Transverse colon (tissue), 4 donors: ENCODE data around the gene TCFL5. TPM values are rescaled to one million over a fixed set of nuclear protein-coding genes. Genes with fewer than 3 reads are reported as not detected.
A peak's percentile ranks its signal among the peaks of the same experiment; 100 is the strongest.

Experiments
- DNase-seq: peaks from one replicate; pipeline ENCODE4 v3.0.0-alpha.2; 2019
- H3K27ac ChIP-seq, 4 donors: fragments of 200-600 bp; sonication (generic); 2 replicates each; pipeline ENCODE4 v1.5.1; 2016 to 2018; ENCODE audit warnings: inconsistent platforms in 4 of 4
- H3K27me3 ChIP-seq: fragments of 200-600 bp; sonication (generic); 2 replicates; pipeline ENCODE4 v1.5.1; 2017; ENCODE audit warnings: inconsistent platforms
- H3K36me3 ChIP-seq, 4 donors: fragments of 200-600 bp; sonication (generic); 2 replicates each; pipeline ENCODE4 v1.5.1; 2017 to 2019; ENCODE audit warnings: inconsistent platforms in 4 of 4
- H3K4me1 ChIP-seq, 4 donors: fragments of 200-600 bp; sonication (generic); 2 replicates each; pipeline ENCODE4 v1.5.1; 2017 to 2020; ENCODE audit warnings: inconsistent platforms in 4 of 4
- H3K4me3 ChIP-seq, 4 donors: fragments of 200-600 bp; sonication (generic); 1 replicate in 1 of 4; 2 replicates in 3 of 4; pipeline versions ENCODE4 v1.5.1 to v1.6.1; 2017 to 2019; ENCODE audit warnings: inconsistent platforms in 4 of 4
- H3K9me3 ChIP-seq, 2 donors: fragments of 200-600 bp; sonication (generic); 2 replicates each; pipeline ENCODE4 v1.5.1; 2017 to 2019; ENCODE audit warnings: inconsistent platforms in 2 of 2
- EP300 ChIP-seq: sonication (generic); formaldehyde crosslinking; IDR thresholded peaks from one replicate; pipeline ENCODE4 v1.6.1; 2017; ENCODE audit warnings: antibody characterized with exemption, low read depth
- POLR2A ChIP-seq: fragments of 450-650 bp; IDR thresholded peaks from one replicate; pipeline ENCODE4 v1.6.1; 2016; ENCODE audit warnings: antibody characterized with exemption, mild to moderate bottlenecking, moderate library complexity
- POLR2AphosphoS5 ChIP-seq, 3 donors: sonication (generic); formaldehyde crosslinking; IDR thresholded peaks; one replicate each; pipeline ENCODE4 v1.6.1; 2016; ENCODE audit warnings: antibody characterized with exemption in 3 of 3
- WGBS, 2 donors: methylation state at CpG; one replicate each; pipeline ENCODE4 v1.1.5; 2018; ENCODE audit warnings: low coverage in 1 of 2; 5-methylcytosine and 5-hydroxymethylcytosine counted together
- in situ Hi-C, 4 donors: fragments of 200-750 bp; cut with MboI; loops; one replicate each; pipeline versions ENCODE4 v1.15.0 to v1.15.1; 2017; ENCODE audit warnings: low sequenced_read_pairs in 3 of 4, low pct_ligation_motif_present in 1 of 4, low pct_unique_long_range_greater_than_20kb in 1 of 4
- intact Hi-C: fragments of 100-400 bp; cut with DNase I; formaldehyde crosslinking; loops from one replicate; pipeline ENCODE4 v1.15.1; 2023; ENCODE audit warnings: low total_unique reads
- total RNA-seq, 4 donors: library from RNA; depleted of rRNA; stranded (reverse); fragments of >200 nt; gene quantifications; one replicate each; pipeline ENCODE4 v1.1.0, GENCODE V29; 2016
- TF ChIP-seq, protein P1 (sequence below), 5 experiments: fragments of 200-600 bp in 3 of 5; fragments of 450-650 bp in 2 of 5; sonication (generic) in 3 of 5; IDR thresholded peaks; 1 replicate in 2 of 5; 2 replicates in 3 of 5; pipeline ENCODE4 v1.5.1; 2016 to 2017; ENCODE audit warnings: antibody characterized with exemption in 5 of 5, inconsistent platforms in 3 of 5, mild to moderate bottlenecking in 2 of 5, moderate library complexity in 1 of 5

Gene TCFL5
- total RNA-seq, 4 donors from 2014 or later: 5.2 to 19.9 (median 5.9) TPM

DNA sequence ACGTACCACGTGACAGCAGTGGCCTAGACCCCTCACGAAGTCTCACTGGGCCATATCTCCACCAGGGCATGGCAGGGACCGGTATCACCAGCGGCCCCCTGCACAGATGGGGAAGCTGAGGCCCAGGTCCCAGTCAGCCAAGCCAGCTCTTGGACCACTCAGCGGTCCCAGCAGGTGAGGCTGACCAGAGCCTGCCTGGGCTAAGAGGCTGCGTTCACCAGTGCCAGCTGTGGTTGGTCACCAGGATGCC lies 67.9 kb downstream of the TCFL5 start:
- H3K4me3 ChIP-seq: peak overlapping the region in 2 of 4 donors; percentile 34 to 35
- TF ChIP-seq, protein P1, sequence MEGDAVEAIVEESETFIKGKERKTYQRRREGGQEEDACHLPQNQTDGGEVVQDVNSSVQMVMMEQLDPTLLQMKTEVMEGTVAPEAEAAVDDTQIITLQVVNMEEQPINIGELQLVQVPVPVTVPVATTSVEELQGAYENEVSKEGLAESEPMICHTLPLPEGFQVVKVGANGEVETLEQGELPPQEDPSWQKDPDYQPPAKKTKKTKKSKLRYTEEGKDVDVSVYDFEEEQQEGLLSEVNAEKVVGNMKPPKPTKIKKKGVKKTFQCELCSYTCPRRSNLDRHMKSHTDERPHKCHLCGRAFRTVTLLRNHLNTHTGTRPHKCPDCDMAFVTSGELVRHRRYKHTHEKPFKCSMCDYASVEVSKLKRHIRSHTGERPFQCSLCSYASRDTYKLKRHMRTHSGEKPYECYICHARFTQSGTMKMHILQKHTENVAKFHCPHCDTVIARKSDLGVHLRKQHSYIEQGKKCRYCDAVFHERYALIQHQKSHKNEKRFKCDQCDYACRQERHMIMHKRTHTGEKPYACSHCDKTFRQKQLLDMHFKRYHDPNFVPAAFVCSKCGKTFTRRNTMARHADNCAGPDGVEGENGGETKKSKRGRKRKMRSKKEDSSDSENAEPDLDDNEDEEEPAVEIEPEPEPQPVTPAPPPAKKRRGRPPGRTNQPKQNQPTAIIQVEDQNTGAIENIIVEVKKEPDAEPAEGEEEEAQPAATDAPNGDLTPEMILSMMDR (IDR thresholded peaks at IDR 0.05): peak in 1 of 5 experiments; percentile 20
- no peak for TF ChIP-seq EP300
- in situ Hi-C loops (loop anchor here in 2 of 4 donors (25.0 kb wide), 2 partner anchors 106 to 131 kb away; no protein-coding TSS in a partner anchor), intact Hi-C loops (loop anchor here (5.0 kb wide), 1 partner anchor 91 kb away; no protein-coding TSS in a partner anchor)
- H3K36me3 ChIP-seq: no peaks in the 10 kb centered on the region
- no peak for DNase-seq
- 45% methylated on average over 7 of the region's 7 CpGs; no CpG with 5 or more reads in 1 of the 2 donors for WGBS, 2 donors
- no peaks in the 10 kb centered on the region for H3K9me3 ChIP-seq
- peaks cover 21 to 42% (median 40%) of the 10 kb centered on the region in 4 donors for H3K4me1 ChIP-seq
- H3K27ac ChIP-seq: peak overlapping the region; percentile 94 to 97 (median 96)
- H3K27me3 ChIP-seq: no peaks in the 10 kb centered on the region

- Histone ChIP-seq H3K4me3 (peak overlapping the region in 1 of 4 donors; percentile 34), H3K27ac (peak overlapping the region; percentile 94 to 97 (median 96)), H3K36me3 (no peaks in the 10 kb centered on the region), H3K9me3 (no peaks in the 10 kb centered on the region), H3K27me3 (no peaks in the 10 kb centered on the region), H3K4me1 (peaks cover 16 to 40% (median 36%) of the 10 kb centered on the region in 4 donors)
- no peak for DNase-seq
- in situ Hi-C loops: loop anchor here in 2 of 4 donors (25.0 kb wide), 2 partner anchors 106 to 131 kb away; no protein-coding TSS in a partner anchor
- WGBS, 2 donors: 76 to 95% methylated on average over 4 to 21 of the region's 22 CpGs
- intact Hi-C loops: loop anchor here (5.0 kb wide), 1 partner anchor 91 kb away; no protein-coding TSS in a partner anchor
- TF ChIP-seq, protein P1 (IDR thresholded peaks at IDR 0.05): no peak
- TF ChIP-seq EP300 (no peak), POLR2AphosphoS5 (IDR thresholded peaks at IDR 0.05) (no peak), POLR2A (no peak)
Observed at GRCh38 chr20:62792940-62793756, 68.5 kb downstream of the TCFL5 start.

DNA sequence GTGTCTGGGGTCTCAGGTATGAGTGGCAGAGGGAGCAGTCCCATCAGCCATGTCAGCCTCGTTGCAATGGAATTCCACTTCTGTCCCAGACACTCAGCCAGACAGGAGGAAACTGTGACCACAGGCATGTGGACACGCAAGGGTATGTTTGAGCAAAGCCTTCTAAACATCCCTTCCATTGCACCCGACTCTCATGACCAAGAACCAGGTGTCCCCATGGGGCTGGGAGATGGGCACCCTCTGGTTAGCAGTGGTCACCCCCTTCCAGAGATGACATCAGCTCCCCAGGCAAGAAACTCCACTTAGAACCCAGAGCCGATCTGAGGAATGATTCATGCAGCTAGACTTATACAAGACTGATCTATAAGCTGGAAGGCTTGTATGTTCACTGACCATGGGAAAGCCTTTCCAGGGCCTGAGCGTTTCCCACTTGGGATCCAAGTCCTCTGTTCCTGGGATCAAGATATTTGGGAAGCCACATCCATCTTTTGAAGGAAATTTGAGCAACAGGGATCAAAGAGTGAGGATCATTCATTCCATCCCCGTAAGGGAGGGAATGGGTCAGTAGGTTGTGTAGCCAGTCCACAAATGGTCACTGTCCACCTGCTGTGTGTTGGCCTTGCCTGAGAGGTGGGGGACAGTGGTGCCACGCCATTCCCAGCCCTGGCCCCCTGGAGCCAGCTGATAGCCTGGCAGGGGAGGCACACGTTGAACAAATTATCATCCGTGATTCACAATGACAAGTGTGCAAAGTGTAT lies 69.3 kb downstream of the TCFL5 start:
- in situ Hi-C loops (loop anchor here in 2 of 4 donors (25.0 kb wide), 2 partner anchors 105 to 130 kb away; no protein-coding TSS in a partner anchor), intact Hi-C loops (loop anchor here (5.0 kb wide), 1 partner anchor 90 kb away; no protein-coding TSS in a partner anchor)
- WGBS, 2 donors: 60 to 68% methylated on average over 1 to 8 of the region's 9 CpGs
- Histone ChIP-seq H3K4me3 (no peak overlapping the region), H3K9me3 (no peaks in the 10 kb centered on the region), H3K36me3 (no peaks in the 10 kb centered on the region), H3K4me1 (peaks cover 8 to 32% (median 28%) of the 10 kb centered on the region in 4 donors), H3K27ac (no peak overlapping the region), H3K27me3 (no peaks in the 10 kb centered on the region)
- TF ChIP-seq, protein P1 (IDR thresholded peaks at IDR 0.05): no peak
- TF ChIP-seq POLR2A: no peak
- TF ChIP-seq POLR2AphosphoS5 (IDR thresholded peaks at IDR 0.05): no peak
- TF ChIP-seq EP300: no peak
- no peak for DNase-seq
